Smooth muscle cell (in vitro differentiated cells): Measurements from ENCODE around the gene MX2. TPM values are rescaled to one million over a fixed set of nuclear protein-coding genes. Genes with fewer than 3 reads are reported as not detected.

Experiments used
- DNase-seq: peaks from one replicate; lab custom pipeline; 2025; ENCODE audit not compliant: unreplicated experiment; lab: John Stamatoyannopoulos, UW
- H2AFZ ChIP-seq: fragments of 200-600 bp; sonication (generic); 2 replicates; pipeline ENCODE4 v1.6.0; 2016; ENCODE audit warnings: antibody characterized with exemption, low read depth, mild to moderate bottlenecking
- H3F3A ChIP-seq: fragments of 200-600 bp; sonication (generic); 2 replicates; pipeline ENCODE4 v1.6.0; 2017; ENCODE audit warnings: antibody characterized with exemption, low read depth
- H3K27ac ChIP-seq: fragments of 200-600 bp; sonication (generic); 2 replicates; pipeline ENCODE4 v1.5.1; 2016; ENCODE audit warnings: low read depth, mild to moderate bottlenecking
- H3K27me3 ChIP-seq: fragments of 200-600 bp; sonication (generic); 2 replicates; pipeline ENCODE4 v1.6.1; 2016; ENCODE audit warnings: low read depth, mild to moderate bottlenecking
- H3K36me3 ChIP-seq: fragments of 200-600 bp; sonication (generic); 2 replicates; pipeline ENCODE4 v1.5.1; 2016; ENCODE audit warnings: low read depth
- H3K4me1 ChIP-seq: fragments of 200-600 bp; sonication (generic); 2 replicates; pipeline ENCODE4 v1.5.1; 2016; ENCODE audit warnings: low read depth
- H3K4me2 ChIP-seq: fragments of 200-600 bp; sonication (generic); 2 replicates; pipeline ENCODE4 v1.6.0; 2016; ENCODE audit warnings: mild to moderate bottlenecking
- H3K4me3 ChIP-seq: fragments of 200-600 bp; sonication (generic); 2 replicates; pipeline ENCODE4 v1.5.1; 2016; ENCODE audit warnings: mild to moderate bottlenecking
- H3K79me2 ChIP-seq: fragments of 200-600 bp; sonication (generic); 2 replicates; pipeline ENCODE4 v1.6.0; 2016; ENCODE audit warnings: low read depth, mild to moderate bottlenecking
- H3K9ac ChIP-seq: fragments of 200-600 bp; sonication (generic); 2 replicates; pipeline ENCODE4 v1.6.0; 2016; ENCODE audit warnings: low read depth
- H3K9me3 ChIP-seq: fragments of 200-600 bp; sonication (generic); replicated peaks from 2 replicates; pipeline ENCODE4 v1.5.1; 2016; ENCODE audit warnings: low read depth
- H4K20me1 ChIP-seq: fragments of 200-600 bp; sonication (generic); 2 replicates; pipeline ENCODE4 v1.6.0; 2016; ENCODE audit warnings: low read depth
- CTCF ChIP-seq: fragments of 200-600 bp; sonication (generic); IDR thresholded peaks from 2 replicates; pipeline ENCODE4 v1.5.1; 2017; ENCODE audit warnings: borderline replicate concordance, mild to moderate bottlenecking, antibody characterized with exemption; ENCODE audit not compliant: insufficient read depth, poor library complexity, severe bottlenecking
- WGBS: methylation state at CpG from one replicate; pipeline ENCODE4 v1.1.7; 2016; ENCODE audit warnings: low lambda C conversion rate; 5-methylcytosine and 5-hydroxymethylcytosine counted together
- polyA plus RNA-seq: library from polyadenylated mRNA; unstranded; fragments of >200 nt; fragmentation: Nextera tagmentation; extraction: Ambion mirVana; gene quantifications from 2 replicates; pipeline ENCODE4 v1.2.1, GENCODE V29; 2016
- total RNA-seq: library from RNA; depleted of rRNA; stranded (reverse); fragments of >200 nt; gene quantifications from 2 replicates; pipeline ENCODE4 v1.2.3, GENCODE V29; 2014

The MX2 gene
- total and polyA plus RNA-seq, 2 experiments from 2014 or later, result 2.5 to 3.1 TPM

- no peak for DNase-seq
- TF ChIP-seq CTCF, result no peak
- 63% methylated on average over 7 of the region's 7 CpGs for WGBS
Observed at GRCh38 chr21:41396558-41397075, 34.8 kb downstream of the MX2 start.

GRCh38 chr21:41397471-41397891 lies 35.7 kb downstream of the MX2 start:
- no peaks in the 10 kb centered on the region for H3K79me2 ChIP-seq
- no peaks in the 10 kb centered on the region for H3K36me3 ChIP-seq
- no peak overlapping the region for H3K4me2 ChIP-seq
- DNase-seq, result no peak
- no peaks in the 10 kb centered on the region for H3F3A ChIP-seq
- no peak overlapping the region for H3K27ac ChIP-seq
- no peaks in the 10 kb centered on the region for H3K27me3 ChIP-seq
- TF ChIP-seq CTCF, result no peak
- WGBS, result 92% methylated on average over 7 of the region's 7 CpGs
- no peaks in the 10 kb centered on the region for H3K4me1 ChIP-seq
- no peak overlapping the region for H3K4me3 ChIP-seq
- no peaks in the 10 kb centered on the region for H3K9me3 ChIP-seq
- no peak overlapping the region for H2AFZ ChIP-seq
- no peak overlapping the region for H3K9ac ChIP-seq
- H4K20me1 ChIP-seq, result no peaks in the 10 kb centered on the region

More at GRCh38 chr21:41396558-41397075, 34.8 kb downstream of the MX2 start:
- Histone ChIP-seq H3K27me3 (no peaks in the 10 kb centered on the region), H3F3A (no peaks in the 10 kb centered on the region), H3K4me2 (no peak overlapping the region), H3K4me1 (no peaks in the 10 kb centered on the region), H3K4me3 (no peak overlapping the region), H3K79me2 (no peaks in the 10 kb centered on the region), H3K9ac (no peak overlapping the region), H2AFZ (no peak overlapping the region), H3K27ac (no peak overlapping the region), H3K36me3 (no peaks in the 10 kb centered on the region), H3K9me3 (no peaks in the 10 kb centered on the region), H4K20me1 (no peaks in the 10 kb centered on the region)

- H3K36me3 ChIP-seq, result no peaks in the 10 kb centered on the region
- H4K20me1 ChIP-seq, result no peaks in the 10 kb centered on the region
- no peak overlapping the region for H3K4me2 ChIP-seq
- H3K27ac ChIP-seq, result no peak overlapping the region
- H3K4me1 ChIP-seq, result no peaks in the 10 kb centered on the region
- TF ChIP-seq CTCF, result no peak
- no peaks in the 10 kb centered on the region for H3K9me3 ChIP-seq
- H3K4me3 ChIP-seq, result no peak overlapping the region
- WGBS, result 93% methylated on average over 4 of the region's 4 CpGs
- no peaks in the 10 kb centered on the region for H3K27me3 ChIP-seq
- DNase-seq, result no peak
- no peak overlapping the region for H2AFZ ChIP-seq
- no peaks in the 10 kb centered on the region for H3K79me2 ChIP-seq
- no peak overlapping the region for H3K9ac ChIP-seq
- H3F3A ChIP-seq, result no peaks in the 10 kb centered on the region
Observed at GRCh38 chr21:41398251-41398650, 36.4 kb downstream of the MX2 start.

GRCh38 chr21:41398831-41399230 lies 37.0 kb downstream of the MX2 start:
- no peaks in the 10 kb centered on the region for H3K4me1 ChIP-seq
- DNase-seq, result no peak
- TF ChIP-seq CTCF, result no peak
- no peaks in the 10 kb centered on the region for H3K9me3 ChIP-seq
- H3K4me3 ChIP-seq, result no peak overlapping the region
- H2AFZ ChIP-seq, result no peak overlapping the region
- no peak overlapping the region for H3K9ac ChIP-seq
- no peaks in the 10 kb centered on the region for H3F3A ChIP-seq
- H4K20me1 ChIP-seq, result no peaks in the 10 kb centered on the region
- WGBS, result 96% methylated on average over 16 of the region's 16 CpGs
- no peaks in the 10 kb centered on the region for H3K36me3 ChIP-seq
- no peaks in the 10 kb centered on the region for H3K79me2 ChIP-seq
- no peak overlapping the region for H3K4me2 ChIP-seq
- no peak overlapping the region for H3K27ac ChIP-seq
- no peaks in the 10 kb centered on the region for H3K27me3 ChIP-seq
